ENCODE results near the gene NLRP3.

The NLRP3 gene

GRCh38 chr1:247385283-247385682, 30.7 kb upstream of the NLRP3 start:
- no peak for DNase-seq (ENCODE audit: low read depth)
- H3K4me3 ChIP-seq (ENCODE audit: low read depth, low read length), result no peak overlapping the region
- in situ Hi-C loops (cut with HindIII; ENCODE audit: low sequenced_read_pairs), result no loop called here
- TF ChIP-seq, protein P1, sequence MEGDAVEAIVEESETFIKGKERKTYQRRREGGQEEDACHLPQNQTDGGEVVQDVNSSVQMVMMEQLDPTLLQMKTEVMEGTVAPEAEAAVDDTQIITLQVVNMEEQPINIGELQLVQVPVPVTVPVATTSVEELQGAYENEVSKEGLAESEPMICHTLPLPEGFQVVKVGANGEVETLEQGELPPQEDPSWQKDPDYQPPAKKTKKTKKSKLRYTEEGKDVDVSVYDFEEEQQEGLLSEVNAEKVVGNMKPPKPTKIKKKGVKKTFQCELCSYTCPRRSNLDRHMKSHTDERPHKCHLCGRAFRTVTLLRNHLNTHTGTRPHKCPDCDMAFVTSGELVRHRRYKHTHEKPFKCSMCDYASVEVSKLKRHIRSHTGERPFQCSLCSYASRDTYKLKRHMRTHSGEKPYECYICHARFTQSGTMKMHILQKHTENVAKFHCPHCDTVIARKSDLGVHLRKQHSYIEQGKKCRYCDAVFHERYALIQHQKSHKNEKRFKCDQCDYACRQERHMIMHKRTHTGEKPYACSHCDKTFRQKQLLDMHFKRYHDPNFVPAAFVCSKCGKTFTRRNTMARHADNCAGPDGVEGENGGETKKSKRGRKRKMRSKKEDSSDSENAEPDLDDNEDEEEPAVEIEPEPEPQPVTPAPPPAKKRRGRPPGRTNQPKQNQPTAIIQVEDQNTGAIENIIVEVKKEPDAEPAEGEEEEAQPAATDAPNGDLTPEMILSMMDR (IDR thresholded peaks at IDR 0.05; ENCODE audit: low read depth, low read length, missing control alignments), result no peak

- DNase-seq (ENCODE audit: low read depth), result no peak
- in situ Hi-C loops (cut with HindIII; ENCODE audit: low sequenced_read_pairs), result no loop called here
- TF ChIP-seq, protein P1 (IDR thresholded peaks at IDR 0.05; ENCODE audit: low read depth, low read length, missing control alignments), result no peak
- H3K4me3 ChIP-seq (ENCODE audit: low read depth, low read length), result no peak overlapping the region
These were observed 29.8 kb upstream of the NLRP3 start for GRCh38 chr1:247386217-247386616.

GRCh38 chr1:247386687-247387086, 29.3 kb upstream of the NLRP3 start:
- in situ Hi-C loops (cut with HindIII; ENCODE audit: low sequenced_read_pairs), result no loop called here
- peak; percentile 12 for DNase-seq (ENCODE audit: low read depth)
- TF ChIP-seq, protein P1 (IDR thresholded peaks at IDR 0.05; ENCODE audit: low read depth, low read length, missing control alignments), result no peak

DNA sequence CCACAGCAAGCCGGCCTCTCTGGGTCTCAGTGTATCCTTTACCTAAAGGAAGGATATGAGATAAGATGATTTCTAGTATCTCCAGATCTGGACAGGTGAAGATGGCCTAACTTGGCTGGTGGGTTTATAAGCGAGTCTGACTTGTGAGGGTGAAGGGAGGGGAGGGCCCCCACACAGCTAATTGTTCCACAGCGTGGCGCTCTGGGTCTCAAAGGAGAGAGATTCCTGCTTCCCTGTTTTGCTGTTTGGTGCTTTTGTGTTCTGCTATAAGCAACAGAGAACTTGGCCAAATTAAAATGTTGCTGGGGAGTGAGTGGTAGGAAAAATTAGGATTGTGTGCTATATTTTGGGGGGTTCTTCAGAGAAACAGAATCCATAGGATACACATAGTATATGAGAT, 28.9 kb upstream of the NLRP3 start:
- DNase-seq (ENCODE audit: low read depth), result no peak
- in situ Hi-C loops (cut with HindIII; ENCODE audit: low sequenced_read_pairs), result no loop called here
- TF ChIP-seq, protein P1 (IDR thresholded peaks at IDR 0.05; ENCODE audit: low read depth, low read length, missing control alignments), result no peak
- no peak overlapping the region for H3K4me3 ChIP-seq (ENCODE audit: low read depth, low read length)

More at GRCh38 chr1:247386687-247387086, 29.3 kb upstream of the NLRP3 start:
- no peak overlapping the region for H3K4me3 ChIP-seq (ENCODE audit: low read depth, low read length)

DNA sequence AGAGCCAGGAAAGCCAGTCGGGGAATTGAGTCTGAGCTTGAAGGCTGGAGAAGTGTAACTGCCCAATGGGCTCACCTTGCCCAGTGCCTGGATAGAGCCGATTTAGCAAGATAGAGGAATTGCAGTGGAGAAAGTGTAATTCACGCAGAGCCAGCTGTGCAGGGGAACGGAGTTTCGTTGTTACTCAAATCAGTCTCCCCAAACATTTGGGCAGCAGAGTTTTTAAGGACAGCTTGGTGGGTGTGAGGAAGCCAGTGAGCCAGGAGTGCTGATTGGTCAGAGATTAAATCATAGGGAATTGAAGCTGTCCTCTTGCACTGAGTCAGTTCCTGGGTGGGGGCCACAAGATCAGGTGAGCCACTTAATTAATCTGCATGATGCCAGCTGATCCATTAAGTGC, 28.4 kb upstream of the NLRP3 start:
- H3K4me3 ChIP-seq (ENCODE audit: low read depth, low read length), result no peak overlapping the region
- in situ Hi-C loops (cut with HindIII; ENCODE audit: low sequenced_read_pairs), result no loop called here
- TF ChIP-seq, protein P1 (IDR thresholded peaks at IDR 0.05; ENCODE audit: low read depth, low read length, missing control alignments), result no peak
- no peak for DNase-seq (ENCODE audit: low read depth)

DNA sequence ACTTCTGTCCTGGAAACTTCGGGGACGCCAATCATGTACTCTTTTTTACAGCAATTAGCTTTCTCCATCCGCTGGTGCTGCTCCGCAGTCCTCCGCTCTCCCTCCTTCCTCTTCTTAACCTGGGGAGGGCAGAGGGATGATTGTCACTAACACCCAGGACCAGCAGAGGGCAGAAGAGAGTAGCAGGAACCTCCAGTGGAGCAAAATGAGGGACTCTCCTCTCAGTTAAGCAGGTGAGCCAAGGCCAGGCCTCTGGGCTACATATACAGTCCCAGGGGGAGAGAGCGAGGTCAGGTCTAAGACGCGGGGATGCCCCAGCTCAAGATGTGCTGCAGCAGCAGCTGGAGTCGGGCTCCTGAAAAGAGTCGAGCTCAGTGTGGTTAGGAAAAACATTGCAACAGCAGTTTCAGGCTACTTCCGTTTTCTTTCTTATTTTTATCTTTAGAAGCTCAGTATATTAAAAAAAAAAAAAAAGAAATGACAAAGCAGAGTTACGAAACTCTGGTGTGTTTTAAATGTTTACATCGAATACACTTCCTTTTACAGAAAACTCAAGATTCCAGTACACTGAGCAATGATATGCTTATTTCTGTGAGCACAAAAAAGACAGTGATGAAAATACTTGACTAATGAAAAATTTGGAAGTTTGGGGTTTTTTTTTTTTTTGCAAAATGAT, 25.7 kb upstream of the NLRP3 start:
- no peak overlapping the region for H3K4me3 ChIP-seq (ENCODE audit: low read depth, low read length)
- TF ChIP-seq, protein P1 (IDR thresholded peaks at IDR 0.05; ENCODE audit: low read depth, low read length, missing control alignments), result peak; percentile 95
- in situ Hi-C loops (cut with HindIII; ENCODE audit: low sequenced_read_pairs), result no loop called here

More for the DNA sequence above, 25.7 kb upstream of the NLRP3 start:
- DNase-seq (ENCODE audit: low read depth), result peak; percentile 22
